ENCODE measurements around the gene C10orf90.

The C10orf90 gene

DNA sequence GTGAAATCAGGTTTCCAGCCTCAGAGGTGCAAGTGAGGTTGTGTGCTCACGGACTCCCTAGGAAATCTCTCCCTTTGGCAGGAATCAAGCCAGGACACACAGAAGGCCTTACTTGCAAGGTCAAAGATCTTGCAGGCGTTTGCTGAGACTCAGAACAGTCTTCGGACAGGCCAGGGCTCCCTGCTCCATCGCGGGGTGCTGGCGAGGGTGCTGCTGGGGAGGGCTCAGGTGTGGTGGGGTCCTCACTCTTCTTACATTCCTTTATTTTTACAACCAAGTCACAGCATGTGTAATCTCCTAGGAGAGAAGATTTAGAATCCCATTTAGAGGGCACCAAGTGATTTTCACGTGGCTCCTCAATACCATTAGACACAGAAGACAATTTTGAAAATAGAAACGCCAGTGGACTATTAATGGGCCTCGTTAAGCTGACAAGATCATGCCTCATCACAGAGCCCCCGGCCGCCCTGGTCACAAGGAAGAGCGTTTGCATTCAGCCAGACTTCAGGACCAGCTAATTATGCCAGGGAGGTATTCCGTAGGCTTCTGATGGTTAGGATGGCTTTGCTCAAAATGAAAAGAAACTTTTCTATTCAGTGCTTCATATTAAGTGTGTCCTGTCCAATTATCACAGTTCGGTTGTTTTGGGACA is 209.1 kb downstream of the C10orf90 start:
- no peak for DNase-seq (ENCODE audit: extremely low read depth, low read depth)
- no peak overlapping the region for H3K4me3 ChIP-seq (replicated peaks; ENCODE audit: low read depth, low read length)
- TF ChIP-seq, protein P1, sequence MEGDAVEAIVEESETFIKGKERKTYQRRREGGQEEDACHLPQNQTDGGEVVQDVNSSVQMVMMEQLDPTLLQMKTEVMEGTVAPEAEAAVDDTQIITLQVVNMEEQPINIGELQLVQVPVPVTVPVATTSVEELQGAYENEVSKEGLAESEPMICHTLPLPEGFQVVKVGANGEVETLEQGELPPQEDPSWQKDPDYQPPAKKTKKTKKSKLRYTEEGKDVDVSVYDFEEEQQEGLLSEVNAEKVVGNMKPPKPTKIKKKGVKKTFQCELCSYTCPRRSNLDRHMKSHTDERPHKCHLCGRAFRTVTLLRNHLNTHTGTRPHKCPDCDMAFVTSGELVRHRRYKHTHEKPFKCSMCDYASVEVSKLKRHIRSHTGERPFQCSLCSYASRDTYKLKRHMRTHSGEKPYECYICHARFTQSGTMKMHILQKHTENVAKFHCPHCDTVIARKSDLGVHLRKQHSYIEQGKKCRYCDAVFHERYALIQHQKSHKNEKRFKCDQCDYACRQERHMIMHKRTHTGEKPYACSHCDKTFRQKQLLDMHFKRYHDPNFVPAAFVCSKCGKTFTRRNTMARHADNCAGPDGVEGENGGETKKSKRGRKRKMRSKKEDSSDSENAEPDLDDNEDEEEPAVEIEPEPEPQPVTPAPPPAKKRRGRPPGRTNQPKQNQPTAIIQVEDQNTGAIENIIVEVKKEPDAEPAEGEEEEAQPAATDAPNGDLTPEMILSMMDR (IDR thresholded peaks at IDR 0.05; ENCODE audit: low read depth, low read length, missing control alignments), result no peak

GRCh38 chr10:126459878-126460481 is 210.5 kb downstream of the C10orf90 start:
- peak; percentile 76 for DNase-seq (ENCODE audit: extremely low read depth, low read depth)
- TF ChIP-seq, protein P1 (IDR thresholded peaks at IDR 0.05; ENCODE audit: low read depth, low read length, missing control alignments), result no peak
- H3K4me3 ChIP-seq (replicated peaks; ENCODE audit: low read depth, low read length), result no peak overlapping the region

GRCh38 chr10:126459032-126459831 is 211.3 kb downstream of the C10orf90 start:
- no peak for DNase-seq (ENCODE audit: extremely low read depth, low read depth)
- TF ChIP-seq, protein P1 (IDR thresholded peaks at IDR 0.05; ENCODE audit: low read depth, low read length, missing control alignments), result no peak
- H3K4me3 ChIP-seq (replicated peaks; ENCODE audit: low read depth, low read length), result no peak overlapping the region

DNA sequence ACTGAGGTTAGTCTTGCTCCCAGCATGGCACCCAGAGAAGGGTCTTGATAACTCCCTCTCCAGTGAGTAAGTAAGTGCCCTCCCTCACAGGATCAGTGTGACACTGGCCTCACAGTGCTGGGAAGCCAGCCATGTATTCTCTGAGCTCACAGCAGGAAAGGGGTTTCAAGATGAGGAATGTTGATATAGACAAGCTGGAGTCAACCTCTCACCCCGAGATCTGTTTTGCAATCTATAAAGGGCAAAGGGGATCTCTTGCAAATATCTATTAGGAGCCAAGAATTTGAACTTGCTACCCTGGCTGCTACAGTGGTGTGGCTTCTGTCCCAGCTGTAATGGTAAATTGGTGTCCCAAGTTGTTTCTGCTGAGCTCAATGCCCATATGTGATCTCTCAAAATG is 212.0 kb downstream of the C10orf90 start:
- TF ChIP-seq, protein P1 (IDR thresholded peaks at IDR 0.05; ENCODE audit: low read depth, low read length, missing control alignments), result no peak
- DNase-seq (ENCODE audit: extremely low read depth, low read depth), result no peak
- no peak overlapping the region for H3K4me3 ChIP-seq (replicated peaks; ENCODE audit: low read depth, low read length)

- TF ChIP-seq, protein P1 (IDR thresholded peaks at IDR 0.05; ENCODE audit: low read depth, low read length, missing control alignments), result no peak
- DNase-seq (ENCODE audit: extremely low read depth, low read depth), result no peak
- H3K4me3 ChIP-seq (replicated peaks; ENCODE audit: low read depth, low read length), result no peak overlapping the region
Observed at GRCh38 chr10:126456632-126457031, 213.9 kb downstream of the C10orf90 start.

- no peak for DNase-seq (ENCODE audit: extremely low read depth, low read depth)
- TF ChIP-seq, protein P1 (IDR thresholded peaks at IDR 0.05; ENCODE audit: low read depth, low read length, missing control alignments), result no peak
- H3K4me3 ChIP-seq (replicated peaks; ENCODE audit: low read depth, low read length), result no peak overlapping the region
Observed at GRCh38 chr10:126455766-126456405, 214.6 kb downstream of the C10orf90 start.
